22Rv1 (cell line): ENCODE results near the gene PRSS23.

Experiments
- ZFX ChIP-seq: fragments of 450-650 bp; IDR thresholded peaks from 2 replicates; pipeline ENCODE4 v1.6.1; 2017; ENCODE audit warnings: antibody characterized with exemption, borderline replicate concordance
- TF ChIP-seq, protein P1 (sequence below): fragments of 450-650 bp; IDR thresholded peaks from 2 replicates; pipeline ENCODE4 v1.5.1; 2017; ENCODE audit warnings: mild to moderate bottlenecking

DNA sequence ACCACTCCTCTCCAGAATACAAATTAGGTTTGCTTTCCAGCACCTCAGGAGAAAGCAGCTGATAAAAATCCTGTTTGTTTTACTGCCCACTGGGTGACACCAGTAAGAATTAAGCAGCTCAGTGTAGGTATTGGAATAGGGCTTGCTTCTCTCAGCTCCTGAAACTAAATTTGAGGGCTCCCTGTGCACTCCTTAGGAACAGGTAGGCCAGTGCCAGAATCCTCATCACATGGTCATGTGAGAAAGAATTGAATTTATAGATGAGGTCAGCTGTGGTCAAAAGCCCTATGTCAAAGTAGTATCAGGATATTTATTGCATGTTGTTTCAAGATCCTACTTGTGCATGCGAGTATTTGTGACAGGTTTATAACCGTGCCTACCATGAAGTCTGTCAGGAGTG, 1.0 kb downstream of the PRSS23 start:
- TF ChIP-seq, protein P1, sequence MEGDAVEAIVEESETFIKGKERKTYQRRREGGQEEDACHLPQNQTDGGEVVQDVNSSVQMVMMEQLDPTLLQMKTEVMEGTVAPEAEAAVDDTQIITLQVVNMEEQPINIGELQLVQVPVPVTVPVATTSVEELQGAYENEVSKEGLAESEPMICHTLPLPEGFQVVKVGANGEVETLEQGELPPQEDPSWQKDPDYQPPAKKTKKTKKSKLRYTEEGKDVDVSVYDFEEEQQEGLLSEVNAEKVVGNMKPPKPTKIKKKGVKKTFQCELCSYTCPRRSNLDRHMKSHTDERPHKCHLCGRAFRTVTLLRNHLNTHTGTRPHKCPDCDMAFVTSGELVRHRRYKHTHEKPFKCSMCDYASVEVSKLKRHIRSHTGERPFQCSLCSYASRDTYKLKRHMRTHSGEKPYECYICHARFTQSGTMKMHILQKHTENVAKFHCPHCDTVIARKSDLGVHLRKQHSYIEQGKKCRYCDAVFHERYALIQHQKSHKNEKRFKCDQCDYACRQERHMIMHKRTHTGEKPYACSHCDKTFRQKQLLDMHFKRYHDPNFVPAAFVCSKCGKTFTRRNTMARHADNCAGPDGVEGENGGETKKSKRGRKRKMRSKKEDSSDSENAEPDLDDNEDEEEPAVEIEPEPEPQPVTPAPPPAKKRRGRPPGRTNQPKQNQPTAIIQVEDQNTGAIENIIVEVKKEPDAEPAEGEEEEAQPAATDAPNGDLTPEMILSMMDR, result no peak
- TF ChIP-seq ZFX, result no peak
